Stimulated activated CD4-positive, alpha-beta T cell treated with anti-CD3 and anti-CD28 coated beads, Interleukin-15, amount 100 ng/mL, for 48 hours (primary cell): ENCODE measurements around the gene LIPG.

ENCODE experiments used
- DNase-seq, 2 donors: peaks; one replicate each; pipeline ENCODE4 v3.0.0-alpha.2; 2020; ENCODE audit warnings: low read depth in 2 of 2

LIPG gene

GRCh38 chr18:49612515-49613033 is 50.7 kb downstream of the LIPG start:
- no peak for DNase-seq

GRCh38 chr18:49613141-49613640 is 51.3 kb downstream of the LIPG start:
- DNase-seq: no peak

- no peak for DNase-seq
Measured at GRCh38 chr18:49613641-49614151, 51.8 kb downstream of the LIPG start.

- no peak for DNase-seq
Measured at GRCh38 chr18:49616618-49617328, 54.9 kb downstream of the LIPG start.

- no peak for DNase-seq
Measured at GRCh38 chr18:49617329-49617695, 55.5 kb downstream of the LIPG start.

GRCh38 chr18:49617865-49618264 is 56.0 kb downstream of the LIPG start:
- no peak for DNase-seq

GRCh38 chr18:49618742-49619681 is 57.2 kb downstream of the LIPG start:
- DNase-seq: no peak

GRCh38 chr18:49619801-49620200 is 57.9 kb downstream of the LIPG start:
- DNase-seq: no peak

- no peak for DNase-seq
Measured at GRCh38 chr18:49621301-49621700, 59.4 kb downstream of the LIPG start.

- no peak for DNase-seq
Measured at GRCh38 chr18:49621717-49622351, 60.0 kb downstream of the LIPG start.

- DNase-seq: no peak
Measured at GRCh38 chr18:49623571-49623970, 61.7 kb downstream of the LIPG start.

GRCh38 chr18:49625021-49625691 is 63.3 kb downstream of the LIPG start:
- DNase-seq: no peak

- DNase-seq: no peak
Measured at GRCh38 chr18:49626842-49627467, 65.1 kb downstream of the LIPG start.

- no peak for DNase-seq
Measured at GRCh38 chr18:49628119-49628518, 66.3 kb downstream of the LIPG start.

- no peak for DNase-seq
Measured at GRCh38 chr18:49628881-49629795, 67.3 kb downstream of the LIPG start.

- no peak for DNase-seq
Measured at GRCh38 chr18:49630246-49630699, 68.4 kb downstream of the LIPG start.

- no peak for DNase-seq
Measured at GRCh38 chr18:49631146-49631866, 69.4 kb downstream of the LIPG start.

GRCh38 chr18:49632588-49632987 is 70.7 kb downstream of the LIPG start:
- no peak for DNase-seq

- DNase-seq: no peak
Measured at GRCh38 chr18:49638209-49638785, 76.4 kb downstream of the LIPG start.
